Measurements from ENCODE around the gene ENDOG. TPM values are rescaled to one million over a fixed set of nuclear protein-coding genes. Genes with fewer than 3 reads are reported as not detected.
A peak's percentile ranks its signal among the peaks of the same experiment; 100 is the strongest.

Gene ENDOG
- total and polyA plus RNA-seq, 11 donors = 34.8 to 105 (median 57.6) TPM

DNA sequence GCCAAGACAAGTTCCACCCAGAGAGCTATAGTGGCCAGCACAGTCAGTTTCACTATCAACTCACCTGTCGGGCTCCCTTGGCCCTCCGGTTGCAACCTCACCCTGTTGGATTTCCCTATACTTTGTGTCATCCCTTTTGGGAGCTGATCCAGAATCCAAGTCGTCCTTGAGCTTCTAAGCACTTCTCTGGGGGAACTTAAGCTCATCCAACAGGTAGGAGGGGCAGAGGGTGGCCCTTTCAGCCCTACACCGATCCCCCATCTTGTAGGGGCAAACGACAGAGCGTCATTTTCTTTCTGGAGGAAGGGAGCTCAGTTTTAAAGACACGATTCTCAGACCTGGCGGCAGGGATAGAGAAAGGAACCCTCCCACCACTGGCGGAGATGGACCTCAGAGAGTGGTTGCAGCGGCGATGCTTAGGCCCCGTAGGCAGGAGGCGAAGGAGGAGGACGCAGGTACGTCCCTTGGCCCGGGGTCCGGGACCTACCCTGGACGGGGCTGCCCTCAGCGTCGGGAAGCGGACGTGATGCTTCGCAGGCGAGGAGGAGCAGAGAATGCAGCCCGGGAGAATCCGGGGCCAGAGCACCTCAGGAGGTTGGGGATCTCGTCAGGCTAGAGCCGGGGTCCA, 47.1 kb upstream of the ENDOG start:
- WGBS, 4 donors = 0 to 2% (median 1%) methylated on average over 21 to 28 of the region's 28 CpGs
- Histone ChIP-seq H3K27me3 (no peaks in the 10 kb centered on the region), H3K4me3 (peak overlapping the region; percentile 70 to 100 (median 86)), H3K4me1 (peaks cover 0 to 33% (median 21%) of the 10 kb centered on the region in 12 donors), H3K27ac (peak overlapping the region; percentile 81 to 98 (median 92)), H3K9me3 (peaks cover 0 to 7% (median 0%) of the 10 kb centered on the region in 12 donors), H3K36me3 (peaks cover 0 to 10% (median 2%) of the 10 kb centered on the region in 9 donors)
- DNase-seq = no peak
- ATAC-seq = peak; percentile 21 to 51 (median 38)
- no peak for TF ChIP-seq POLR2A (IDR thresholded peaks at IDR 0.05)
- TF ChIP-seq, protein P1, sequence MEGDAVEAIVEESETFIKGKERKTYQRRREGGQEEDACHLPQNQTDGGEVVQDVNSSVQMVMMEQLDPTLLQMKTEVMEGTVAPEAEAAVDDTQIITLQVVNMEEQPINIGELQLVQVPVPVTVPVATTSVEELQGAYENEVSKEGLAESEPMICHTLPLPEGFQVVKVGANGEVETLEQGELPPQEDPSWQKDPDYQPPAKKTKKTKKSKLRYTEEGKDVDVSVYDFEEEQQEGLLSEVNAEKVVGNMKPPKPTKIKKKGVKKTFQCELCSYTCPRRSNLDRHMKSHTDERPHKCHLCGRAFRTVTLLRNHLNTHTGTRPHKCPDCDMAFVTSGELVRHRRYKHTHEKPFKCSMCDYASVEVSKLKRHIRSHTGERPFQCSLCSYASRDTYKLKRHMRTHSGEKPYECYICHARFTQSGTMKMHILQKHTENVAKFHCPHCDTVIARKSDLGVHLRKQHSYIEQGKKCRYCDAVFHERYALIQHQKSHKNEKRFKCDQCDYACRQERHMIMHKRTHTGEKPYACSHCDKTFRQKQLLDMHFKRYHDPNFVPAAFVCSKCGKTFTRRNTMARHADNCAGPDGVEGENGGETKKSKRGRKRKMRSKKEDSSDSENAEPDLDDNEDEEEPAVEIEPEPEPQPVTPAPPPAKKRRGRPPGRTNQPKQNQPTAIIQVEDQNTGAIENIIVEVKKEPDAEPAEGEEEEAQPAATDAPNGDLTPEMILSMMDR (IDR thresholded peaks at IDR 0.05) = no peak
- intact Hi-C loops (cut with DNase I) = loop anchor here in 1 of 10 donors (5.0 kb wide), 1 partner anchor 69 kb away; the partner anchor contains the start of gene PKN3

DNA sequence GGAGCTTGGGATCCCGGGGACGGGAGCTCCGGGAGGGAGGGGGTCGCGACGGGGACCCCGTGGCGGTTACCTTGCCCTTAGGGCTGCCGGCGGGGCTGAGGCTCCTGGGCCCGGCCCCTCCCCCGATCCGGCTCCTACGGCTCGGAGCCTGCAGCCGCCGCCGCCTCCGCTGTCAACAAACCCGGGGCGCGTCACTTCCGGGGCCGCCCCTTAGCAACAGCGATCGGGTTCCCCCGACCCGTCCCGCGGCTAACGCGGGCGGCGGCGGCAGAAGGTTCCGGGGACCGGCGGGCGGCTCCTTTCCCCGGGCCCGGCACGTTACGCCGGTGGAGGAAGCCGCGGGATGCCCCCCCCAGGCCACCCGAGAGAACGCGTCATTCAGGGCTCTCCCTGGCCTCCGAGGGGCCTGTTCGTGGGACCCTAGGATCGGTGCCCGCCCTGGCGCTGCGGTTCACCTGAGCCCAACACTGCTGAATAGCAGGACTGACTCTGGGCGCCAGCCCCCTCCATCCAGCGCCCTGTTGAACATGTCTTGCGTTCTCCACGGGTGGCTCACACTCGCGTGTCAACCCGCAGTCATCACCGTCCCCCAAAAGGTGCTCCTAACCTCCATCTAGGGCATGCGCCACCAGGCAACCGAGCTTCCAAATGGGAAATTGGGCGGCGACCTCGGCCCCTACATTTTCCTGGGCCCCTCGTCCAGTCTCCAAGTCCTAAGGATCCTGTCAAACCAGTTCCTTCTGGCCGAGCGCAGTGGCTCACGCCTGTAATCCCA, 46.4 kb upstream of the ENDOG start, which contains the start of gene ZER1:
Gene ZER1, minus strand, starts transcription at position 183 of the 775 bp plus-strand sequence. CDS start 16,362 bp downstream, outside the sequence.
- WGBS, 4 donors = 1 to 2% (median 1%) methylated on average over 26 to 72 of the region's 72 CpGs
- Histone ChIP-seq H3K36me3 (peaks cover 0 to 10% (median 2%) of the 10 kb centered on the region in 9 donors), H3K27ac (peak within 1 kb of the TSS; percentile 81 to 98 (median 92)), H3K4me1 (peaks cover 0 to 33% (median 21%) of the 10 kb centered on the region in 12 donors), H3K9me3 (peaks cover 0 to 10% (median 0%) of the 10 kb centered on the region in 12 donors), H3K4me3 (peak within 1 kb of the TSS; percentile 70 to 100 (median 86)), H3K27me3 (no peaks in the 10 kb centered on the region)
- ATAC-seq (peak; percentile 93 to 98 (median 98)), DNase-seq (peak; percentile 94 to 97 (median 95))
- TF ChIP-seq POLR2A (IDR thresholded peaks at IDR 0.05) = peak in 1 of 2 donors; percentile 80
- TF ChIP-seq, protein P1 (IDR thresholded peaks at IDR 0.05) = peak in 1 of 12 donors; percentile 3
- intact Hi-C loops (cut with DNase I) = loop anchor here in 5 of 10 donors (1.0 to 5.0 kb wide), 3 partner anchors 15 to 70 kb away; partner anchors contain the start of genes TBC1D13 (in 4 of the 5) and PKN3 (in 1 of the 5)

DNA sequence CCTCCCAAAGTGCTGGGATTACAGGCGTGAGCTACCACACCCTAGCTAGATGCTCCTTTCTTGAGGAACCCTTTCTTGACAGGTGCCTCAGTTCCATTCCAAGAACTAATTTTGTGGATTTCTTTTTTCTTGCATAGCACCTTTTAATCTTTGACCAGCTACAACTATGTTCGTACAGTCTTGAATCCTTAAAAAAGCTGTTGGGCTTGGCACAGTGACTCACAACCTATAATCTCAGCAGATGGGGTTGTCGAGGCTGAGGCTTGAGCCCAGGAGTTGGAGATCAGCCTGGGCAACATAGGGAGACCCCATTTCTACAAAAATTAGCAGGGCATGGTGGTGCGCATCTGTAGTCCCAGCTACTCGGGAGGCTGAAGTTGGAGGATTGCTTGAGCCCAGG, 45.3 kb upstream of the ENDOG start:
- 88 to 92% (median 90%) methylated on average over 5 of the region's 5 CpGs for WGBS, 4 donors
- H3K27ac ChIP-seq = no peak overlapping the region
- no peak for TF ChIP-seq POLR2A (IDR thresholded peaks at IDR 0.05)
- TF ChIP-seq, protein P1 (IDR thresholded peaks at IDR 0.05) = no peak
- ATAC-seq (no peak), DNase-seq (no peak)
- H3K4me3 ChIP-seq = no peak overlapping the region
- intact Hi-C loops (cut with DNase I) = loop anchor here in 4 of 10 donors (1.0 to 5.0 kb wide), 3 partner anchors 12 to 71 kb away; partner anchors contain the start of genes TBC1D13 (in 3 of the 4) and PKN3 (in 1 of the 4)
- peaks cover 0 to under 1% (median 0%) of the 10 kb centered on the region in 9 donors for H3K36me3 ChIP-seq
- peaks cover 0 to 33% (median 21%) of the 10 kb centered on the region in 12 donors for H3K4me1 ChIP-seq
- no peaks in the 10 kb centered on the region for H3K27me3 ChIP-seq
- H3K9me3 ChIP-seq = peaks cover 0 to 10% (median 0%) of the 10 kb centered on the region in 12 donors

All from heart left ventricle (tissue), 16 donors.